SU-DHL-6 (cell line): ENCODE results near the gene ACTL7A.

Experiments used
- CTCF ChIP-seq: fragments of 200-600 bp; sonication (generic); IDR thresholded peaks from one replicate; pipeline ENCODE4 v1.5.1; 2017; ENCODE audit warnings: antibody characterized with exemption, mild to moderate bottlenecking, low read length, moderate library complexity; ENCODE audit not compliant: insufficient read depth, poor library complexity, severe bottlenecking
- EZH2phosphoT487 ChIP-seq: fragments of 200-600 bp; sonication (generic), shearing (Covaris generic); conservative IDR thresholded peaks from 2 replicates; pipeline ENCODE4 v1.6.1; 2018; ENCODE audit warnings: mild to moderate bottlenecking, antibody characterized with exemption, low read length, moderate library complexity, mixed read lengths

GRCh38 chr9:108844391-108844790 lies 17.7 kb upstream of the ACTL7A start:
- TF ChIP-seq EZH2phosphoT487: no peak
- TF ChIP-seq CTCF: no peak
